HCT116 (cell line): ENCODE measurements around the gene VAV2.

Experiments used
- POLR2A ChIP-seq: IDR thresholded peaks from 2 replicates; pipeline ENCODE4 v1.7.0; 2011; ENCODE audit warnings: borderline replicate concordance; ENCODE audit not compliant: insufficient read depth, insufficient read length; ENCODE audit errors: extremely low read depth
- POLR2AphosphoS5 ChIP-seq: IDR thresholded peaks from 2 replicates; pipeline ENCODE4 v1.6.1; 2011; ENCODE audit warnings: mild to moderate bottlenecking, low read depth, low read length, moderate library complexity
- SIN3A ChIP-seq: IDR thresholded peaks from 2 replicates; pipeline ENCODE4 v1.6.1; 2012; ENCODE audit warnings: low read depth

DNA sequence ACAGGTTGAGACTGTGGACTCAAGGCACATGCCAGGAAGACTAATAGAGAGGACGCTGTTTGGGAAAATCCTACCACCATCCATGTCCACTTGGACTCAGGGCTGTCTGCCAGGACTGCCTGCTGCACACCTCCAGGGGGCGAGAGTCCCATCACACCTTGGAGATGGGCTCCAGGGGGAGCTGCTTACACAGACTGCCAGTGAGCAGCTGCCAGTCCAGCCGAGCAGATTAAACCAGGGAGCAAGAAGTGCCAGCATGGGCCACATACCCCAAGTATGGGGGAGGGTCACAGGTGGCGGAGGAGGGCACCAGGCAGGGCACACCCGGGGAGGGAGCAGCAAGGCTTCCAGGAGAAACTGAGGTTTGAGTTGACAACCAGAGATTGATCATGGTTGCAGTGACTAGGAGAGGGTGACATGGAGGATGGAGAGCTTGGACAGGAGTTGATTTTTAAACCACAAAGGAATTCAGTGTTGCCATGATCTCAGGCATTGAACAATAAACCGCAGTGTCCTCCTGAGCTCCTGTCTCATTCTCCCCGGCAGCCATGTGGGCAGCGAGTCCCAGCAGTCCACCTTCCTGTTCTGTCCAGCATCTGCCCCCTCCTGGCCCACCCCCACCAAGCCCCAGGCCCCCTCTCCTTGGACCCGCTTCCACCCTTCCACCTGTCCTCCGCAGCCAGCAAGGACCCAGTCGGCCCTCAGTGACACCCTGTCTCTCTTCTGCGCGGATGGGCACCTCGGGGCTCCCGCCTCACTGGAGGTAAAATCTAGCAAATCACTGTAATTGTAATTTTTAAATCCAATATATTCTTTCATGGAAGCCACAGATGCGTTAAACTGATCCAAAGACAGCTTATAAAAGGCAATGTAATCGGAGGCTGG lies 3.1 kb upstream of the VAV2 start:
- TF ChIP-seq POLR2AphosphoS5, result no peak
- no peak for TF ChIP-seq POLR2A
- no peak for TF ChIP-seq SIN3A
